H9 (cell line): ENCODE measurements around the gene ZFPM1. TPM values are rescaled to one million over a fixed set of nuclear protein-coding genes. Genes with fewer than 3 reads are reported as not detected.

Experiments used
- DNase-seq: peaks from one replicate; pipeline ENCODE4 v3.0.0-alpha.2; 2017
- H2AFZ ChIP-seq: one replicate; pipeline ENCODE4 v1.6.1; 2013; ENCODE audit warnings: mild to moderate bottlenecking, low read length, control low read depth, moderate library complexity
- H2AK5ac ChIP-seq: 2 replicates; pipeline ENCODE4 v1.6.1; 2013; ENCODE audit warnings: low read length, control low read depth, mixed read lengths; ENCODE audit not compliant: insufficient read length
- H2BK120ac ChIP-seq: one replicate; pipeline ENCODE4 v1.6.1; 2013; ENCODE audit warnings: low read depth, mild to moderate bottlenecking, low read length, control low read depth, inconsistent platforms; ENCODE audit not compliant: poor library complexity, severe bottlenecking
- H2BK12ac ChIP-seq: 2 replicates; pipeline ENCODE4 v1.6.1; 2013; ENCODE audit warnings: low read length, control low read depth, mixed read lengths, low read depth; ENCODE audit not compliant: insufficient read length
- H2BK15ac ChIP-seq: 2 replicates; pipeline ENCODE4 v1.6.1; 2013; ENCODE audit warnings: low read depth, low read length, control low read depth
- H2BK20ac ChIP-seq: one replicate; pipeline ENCODE4 v1.6.1; 2013; ENCODE audit warnings: low read depth, mild to moderate bottlenecking, low read length, control low read depth, inconsistent platforms; ENCODE audit not compliant: poor library complexity, severe bottlenecking
- H2BK5ac ChIP-seq: 2 replicates; pipeline ENCODE4 v1.6.1; 2013; ENCODE audit warnings: low read length, control low read depth, mixed read lengths; ENCODE audit not compliant: insufficient read length
- H3K14ac ChIP-seq: 2 replicates; pipeline ENCODE4 v1.6.1; 2013; ENCODE audit warnings: low read length, control low read depth; ENCODE audit not compliant: insufficient read depth
- H3K18ac ChIP-seq: 2 replicates; pipeline ENCODE4 v1.6.1; 2013; ENCODE audit warnings: low read depth, mild to moderate bottlenecking, mixed read lengths, low read length, control low read depth; ENCODE audit not compliant: insufficient read length
- H3K23ac ChIP-seq: 2 replicates; pipeline ENCODE4 v1.6.1; 2013; ENCODE audit warnings: low read length, control low read depth, mixed read lengths, low read depth; ENCODE audit not compliant: insufficient read length
- H3K23me2 ChIP-seq: 2 replicates; pipeline ENCODE4 v1.6.1; 2013; ENCODE audit warnings: low read depth, mild to moderate bottlenecking, mixed read lengths, low read length, control low read depth; ENCODE audit not compliant: insufficient read length, poor library complexity, severe bottlenecking
- H3K27ac ChIP-seq: 2 replicates; pipeline ENCODE4 v1.5.1; 2013; ENCODE audit warnings: low read length, control low read depth, mixed read lengths, low read depth; ENCODE audit not compliant: insufficient read length
- H3K27me3 ChIP-seq: 2 replicates; pipeline ENCODE4 v1.6.1; 2013; ENCODE audit warnings: low read length, control low read depth, inconsistent platforms; ENCODE audit not compliant: insufficient read depth
- H3K4ac ChIP-seq: 2 replicates; pipeline ENCODE4 v1.6.1; 2013; ENCODE audit warnings: low read depth, mild to moderate bottlenecking, control low read depth, inconsistent platforms, low read length, moderate library complexity
- H3K4me1 ChIP-seq: 2 replicates; pipeline ENCODE4 v1.6.1; 2013; ENCODE audit warnings: low read length, control low read depth, inconsistent platforms; ENCODE audit not compliant: insufficient read depth
- H3K4me2 ChIP-seq: 2 replicates; pipeline ENCODE4 v1.6.1; 2013; ENCODE audit warnings: low read length, control low read depth, mixed read lengths; ENCODE audit not compliant: insufficient read length, insufficient read depth
- H3K56ac ChIP-seq: 2 replicates; pipeline ENCODE4 v1.6.1; 2013; ENCODE audit warnings: low read depth, mild to moderate bottlenecking, mixed read lengths, low read length, control low read depth; ENCODE audit not compliant: insufficient read length
- H3K79me1 ChIP-seq: 2 replicates; pipeline ENCODE4 v1.6.1; 2013; ENCODE audit warnings: low read depth, mild to moderate bottlenecking, moderate library complexity, low read length, control low read depth, inconsistent platforms; ENCODE audit not compliant: insufficient read depth, poor library complexity, severe bottlenecking
- H3K79me2 ChIP-seq: 2 replicates; pipeline ENCODE4 v1.6.1; 2013; ENCODE audit warnings: low read length, control low read depth, inconsistent platforms; ENCODE audit not compliant: insufficient read depth
- H3K9ac ChIP-seq: 2 replicates; pipeline ENCODE4 v1.6.1; 2013; ENCODE audit warnings: low read length, control low read depth, mixed read lengths; ENCODE audit not compliant: insufficient read length; ENCODE audit errors: extremely low read depth
- H3K9me3 ChIP-seq: one replicate; pipeline ENCODE4 v1.6.1; 2013; ENCODE audit warnings: low read depth, low read length, inconsistent platforms; ENCODE audit not compliant: control insufficient read depth
- H3T11ph ChIP-seq: one replicate; pipeline ENCODE4 v1.6.1; 2013; ENCODE audit warnings: mild to moderate bottlenecking, low read length, control low read depth, inconsistent platforms
- H4K20me1 ChIP-seq: one replicate; pipeline ENCODE4 v1.6.1; 2013; ENCODE audit not compliant: control insufficient read depth, insufficient read length, insufficient read depth
- H4K5ac ChIP-seq: 2 replicates; pipeline ENCODE4 v1.6.1; 2013; ENCODE audit warnings: low read depth, mild to moderate bottlenecking, mixed read lengths, low read length, control low read depth; ENCODE audit not compliant: insufficient read length
- H4K8ac ChIP-seq: replicated peaks from 2 replicates; pipeline ENCODE4 v1.6.1; 2013; ENCODE audit warnings: low read length, control low read depth, mixed read lengths, low read depth; ENCODE audit not compliant: insufficient read length
- H4K91ac ChIP-seq: 2 replicates; pipeline ENCODE4 v1.6.1; 2013; ENCODE audit warnings: low read depth, mild to moderate bottlenecking, moderate library complexity, mixed read lengths, low read length, control low read depth; ENCODE audit not compliant: insufficient read length
- H3K27ac Mint-ChIP-seq, 3 experiments: 2 replicates in 2 of 3; 3 replicates in 1 of 3; pipeline ENCODE4 v1.8.0; 2020 to 2021; ENCODE audit warnings: mixed read lengths in 3 of 3, mild to moderate bottlenecking in 1 of 3, moderate library complexity in 1 of 3
- H3K27me3 Mint-ChIP-seq: 2 replicates; pipeline ENCODE4 v1.8.0; 2021; ENCODE audit warnings: low read depth, mild to moderate bottlenecking, moderate library complexity, mixed read lengths
- H3K36me3 Mint-ChIP-seq, 3 experiments: 2 replicates in 2 of 3; 3 replicates in 1 of 3; pipeline ENCODE4 v1.8.0; 2020 to 2021; ENCODE audit warnings: low read depth in 3 of 3, mixed read lengths in 3 of 3; ENCODE audit not compliant: insufficient read depth in 1 of 3
- H3K4me1 Mint-ChIP-seq, 2 experiments: 2 replicates each; pipeline ENCODE4 v1.8.0; 2020; ENCODE audit warnings: mixed read lengths in 2 of 2
- H3K4me3 Mint-ChIP-seq, 2 experiments: 2 replicates in 1 of 2; 3 replicates in 1 of 2; pipeline ENCODE4 v1.8.0; 2020 to 2021; ENCODE audit warnings: mild to moderate bottlenecking in 2 of 2, mixed read lengths in 2 of 2, moderate library complexity in 1 of 2
- H3K9me3 Mint-ChIP-seq, 2 experiments: 2 replicates in 1 of 2; 3 replicates in 1 of 2; pipeline ENCODE4 v1.8.0; 2020; ENCODE audit warnings: mild to moderate bottlenecking in 2 of 2, mixed read lengths in 2 of 2, moderate library complexity in 1 of 2
- CTCF ChIP-seq: fragments of 200-600 bp; sonication (generic); conservative IDR thresholded peaks from 3 replicates; pipeline ENCODE4 v1.8.0; 2021; ENCODE audit warnings: antibody characterized with exemption, mild to moderate bottlenecking
- WGBS: extraction: QIAGEN DNeasy Blood & Tissue Kit; methylation state at CpG from one replicate; pipeline ENCODE4 v1.1.7; 2013; ENCODE audit warnings: missing lambda C conversion rate, low lambda C conversion rate, mixed read lengths; ENCODE audit not compliant: insufficient read length; ENCODE audit errors: extremely low coverage; 5-methylcytosine and 5-hydroxymethylcytosine counted together
- total RNA-seq: library from RNA; stranded (reverse); gene quantifications from 2 replicates; pipeline ENCODE4 v1.2.1, GENCODE V29; 2021

The ZFPM1 gene
- total RNA-seq, 1 experiment from 2014 or later = 3.6 TPM

GRCh38 chr16:88503374-88503770 is 50.3 kb downstream of the ZFPM1 start:
- no peak overlapping the region for H3K27ac Mint-ChIP-seq
- H3K27me3 Mint-ChIP-seq = no peaks in the 10 kb centered on the region
- WGBS = no CpG with 5 or more reads among the region's 10 CpGs
- Histone ChIP-seq H3K4me1 (no peaks in the 10 kb centered on the region), H3K23ac (no peak overlapping the region), H2BK12ac (no peak overlapping the region), H3T11ph (no peak overlapping the region), H4K20me1 (no peaks in the 10 kb centered on the region), H2BK20ac (no peak overlapping the region), H3K18ac (no peak overlapping the region), H3K27me3 (no peaks in the 10 kb centered on the region), H3K56ac (no peak overlapping the region), H3K9me3 (no peaks in the 10 kb centered on the region), H4K5ac (no peak overlapping the region), H3K9ac (no peak overlapping the region), H3K79me1 (no peaks in the 10 kb centered on the region), H2AFZ (no peak overlapping the region), H3K4ac (no peak overlapping the region), H3K27ac (no peak overlapping the region), H2AK5ac (no peak overlapping the region), H2BK5ac (no peak overlapping the region), H2BK15ac (no peak overlapping the region), H3K23me2 (no peaks in the 10 kb centered on the region), H3K14ac (no peak overlapping the region), H4K91ac (no peak overlapping the region), H3K79me2 (no peaks in the 10 kb centered on the region), H3K4me2 (no peak overlapping the region), H4K8ac (no peak overlapping the region), H2BK120ac (no peak overlapping the region)
- H3K4me1 Mint-ChIP-seq = no peaks in the 10 kb centered on the region
- H3K9me3 Mint-ChIP-seq = no peaks in the 10 kb centered on the region
- no peak for DNase-seq
- H3K36me3 Mint-ChIP-seq = no peaks in the 10 kb centered on the region
- TF ChIP-seq CTCF = no peak
- no peak overlapping the region for H3K4me3 Mint-ChIP-seq
